GM19351 (cell line): Measurements from ENCODE around the gene DENND2D.

Experiments used
- ATAC-seq: cut with Tn5 transposase; IDR thresholded peaks from one replicate; pipeline ENCODE4 v1.9.1; 2021; ENCODE audit warnings: mild to moderate bottlenecking, moderate library complexity; ENCODE audit not compliant: unreplicated experiment

Gene DENND2D

GRCh38 chr1:111183308-111184069 is 17.0 kb downstream of the DENND2D start:
- no peak for ATAC-seq

- ATAC-seq = no peak
Observed at GRCh38 chr1:111182052-111182451, 18.4 kb downstream of the DENND2D start.

- ATAC-seq = no peak
Observed at GRCh38 chr1:111179968-111180533, 20.4 kb downstream of the DENND2D start.

GRCh38 chr1:111176678-111177077 is 23.8 kb downstream of the DENND2D start:
- no peak for ATAC-seq

GRCh38 chr1:111175349-111175748 is 25.1 kb downstream of the DENND2D start:
- no peak for ATAC-seq

GRCh38 chr1:111174070-111174469 is 26.4 kb downstream of the DENND2D start:
- ATAC-seq = no peak

- no peak for ATAC-seq
Observed at GRCh38 chr1:111172463-111172862, 28.0 kb downstream of the DENND2D start.

- no peak for ATAC-seq
Observed at GRCh38 chr1:111164151-111164550, 36.3 kb downstream of the DENND2D start.

- no peak for ATAC-seq
Observed at GRCh38 chr1:111163363-111163762, 37.1 kb downstream of the DENND2D start.

GRCh38 chr1:111162488-111162880 is 38.0 kb downstream of the DENND2D start:
- no peak for ATAC-seq

- no peak for ATAC-seq
Observed at GRCh38 chr1:111161843-111162487, 38.5 kb downstream of the DENND2D start.

GRCh38 chr1:111157431-111157830 is 43.0 kb downstream of the DENND2D start:
- ATAC-seq = no peak

GRCh38 chr1:111154021-111154999 is 46.1 kb downstream of the DENND2D start:
- ATAC-seq = no peak

GRCh38 chr1:111151838-111152237 is 48.6 kb downstream of the DENND2D start:
- no peak for ATAC-seq

GRCh38 chr1:111148376-111148881 is 52.0 kb downstream of the DENND2D start:
- no peak for ATAC-seq

GRCh38 chr1:111147948-111148347 is 52.5 kb downstream of the DENND2D start:
- no peak for ATAC-seq

- no peak for ATAC-seq
Observed at GRCh38 chr1:111145963-111146768, 54.3 kb downstream of the DENND2D start.

- ATAC-seq = no peak
Observed at GRCh38 chr1:111145542-111145941, 54.9 kb downstream of the DENND2D start.

GRCh38 chr1:111142356-111142975 is 58.0 kb downstream of the DENND2D start:
- ATAC-seq = no peak
